NCI-H82 treated with DMSO at 0.1 percent for 48 hours (cell line): ENCODE results near the gene GCGR.

Experiments
- DNase-seq: peaks from one replicate; lab custom pipeline; 2025; ENCODE audit not compliant: unreplicated experiment; lab: John Stamatoyannopoulos, UW

Gene GCGR

GRCh38 chr17:81845881-81846742 is 42.2 kb downstream of the GCGR start:
- DNase-seq, result no peak

GRCh38 chr17:81846743-81847689 is 43.1 kb downstream of the GCGR start:
- DNase-seq, result no peak

GRCh38 chr17:81849457-81849856 is 45.5 kb downstream of the GCGR start:
- no peak for DNase-seq

GRCh38 chr17:81851423-81851822 is 47.5 kb downstream of the GCGR start:
- no peak for DNase-seq

- DNase-seq, result no peak
Measured at GRCh38 chr17:81852237-81852636, 48.3 kb downstream of the GCGR start.

GRCh38 chr17:81854974-81855774 is 51.2 kb downstream of the GCGR start:
- DNase-seq, result no peak

- no peak for DNase-seq
Measured at GRCh38 chr17:81858170-81858966, 54.4 kb downstream of the GCGR start.

GRCh38 chr17:81858967-81859905 is 55.3 kb downstream of the GCGR start:
- no peak for DNase-seq

GRCh38 chr17:81859906-81860755 is 56.2 kb downstream of the GCGR start, which contains the start of gene P4HB:
Gene P4HB, minus strand, starts transcription at chr17:81860535. Its CDS starts 64 bp downstream, at chr17:81860471.
- no peak for DNase-seq

- peak; percentile 99 for DNase-seq
Measured at GRCh38 chr17:81860756-81861568, 57.0 kb downstream of the GCGR start.

- DNase-seq, result no peak
Measured at GRCh38 chr17:81863123-81863675, 59.2 kb downstream of the GCGR start.
